Panc1 (cell line): Measurements from ENCODE around the gene DCTN2. TPM values are rescaled to one million over a fixed set of nuclear protein-coding genes. Genes with fewer than 3 reads are reported as not detected.

Experiments used
- ATAC-seq: fragments of 200-7000 bp; cut with Tn5 transposase; 2 replicates; pipeline ENCODE4 v1.9.1; 2020; ENCODE audit warnings: mild to moderate bottlenecking, moderate library complexity
- BruUV-seq: library from RNA; stranded (reverse); fragments of 400-500 nt; replicated peaks from 2 replicates; lab custom pipeline; 2021; lab: Mats Ljungman, UMichigan
- CTCF ChIA-PET: fragments of 300-600 bp; sonication (Branson Sonifier 250); formaldehyde crosslinking; loops from one replicate; lab custom pipeline; 2022; ENCODE audit warnings: antibody characterized with exemption; lab: Charles Lee
- POLR2A ChIA-PET: fragments of 300-600 bp; sonication (Branson Sonifier 250); formaldehyde crosslinking; loops from one replicate; lab custom pipeline; 2022; ENCODE audit warnings: antibody characterized with exemption; lab: Charles Lee
- DNase-seq: peaks from one replicate; pipeline ENCODE4 v3.0.0-alpha.2; 2010; ENCODE audit warnings: low read depth, low spot score
- H3K27ac ChIP-seq: 2 replicates; pipeline ENCODE4 v1.5.1; 2011; ENCODE audit warnings: mild to moderate bottlenecking, low read length, inconsistent platforms
- H3K27me3 ChIP-seq: fragments of 200-500 bp; sonication (Bioruptor generic); 2 replicates; pipeline ENCODE4 v1.6.0; 2014; ENCODE audit warnings: low read length, inconsistent platforms; ENCODE audit not compliant: control insufficient read depth, insufficient read depth
- H3K36me3 ChIP-seq: fragments of 200-500 bp; sonication (Bioruptor generic); 2 replicates; pipeline ENCODE4 v1.5.1; 2014; ENCODE audit warnings: inconsistent platforms, mild to moderate bottlenecking, low read length, moderate library complexity; ENCODE audit not compliant: control insufficient read depth, insufficient read depth
- H3K4me1 ChIP-seq: 2 replicates; pipeline ENCODE4 v1.5.1; 2011; ENCODE audit warnings: inconsistent platforms, mild to moderate bottlenecking, low read length, moderate library complexity; ENCODE audit not compliant: control insufficient read depth, insufficient read depth
- H3K4me3 ChIP-seq, 2 experiments: 2 replicates each; pipeline ENCODE4 v1.5.1; 2011 to 2012; ENCODE audit warnings: low read depth in 2 of 2, low read length in 2 of 2, mild to moderate bottlenecking in 2 of 2, inconsistent platforms in 1 of 2, moderate library complexity in 1 of 2
- H3K9me3 ChIP-seq: fragments of 200-500 bp; sonication (Bioruptor generic); 2 replicates; pipeline ENCODE4 v1.5.1; 2014; ENCODE audit warnings: low read depth, mild to moderate bottlenecking, inconsistent platforms, low read length, moderate library complexity; ENCODE audit not compliant: control insufficient read depth, insufficient read depth
- POLR2AphosphoS5 ChIP-seq: IDR thresholded peaks from 2 replicates; pipeline ENCODE4 v1.6.1; 2012; ENCODE audit warnings: mild to moderate bottlenecking, low read depth, low read length, moderate library complexity
- SIN3A ChIP-seq: IDR thresholded peaks from 2 replicates; pipeline ENCODE4 v1.6.1; 2012; ENCODE audit warnings: low read depth, mild to moderate bottlenecking, low read length, moderate library complexity, borderline replicate concordance; ENCODE audit not compliant: insufficient read depth
- TCF7L2 ChIP-seq: IDR thresholded peaks from 2 replicates; pipeline ENCODE4 v1.6.1; 2011; ENCODE audit warnings: mild to moderate bottlenecking, low read depth, low read length, inconsistent platforms
- in situ Hi-C: cut with HindIII; loops from 2 replicates; pipeline ENCODE4 v1.10.0; 2016; ENCODE audit warnings: low sequenced_read_pairs, low pct_unique_long_range_greater_than_20kb
- intact Hi-C: fragments of 100-400 bp; cut with micrococcal nuclease; formaldehyde crosslinking; loops from one replicate; pipeline ENCODE4 v1.10.0; 2022; ENCODE audit not compliant: unreplicated experiment
- total RNA-seq: library from RNA; stranded (reverse); gene quantifications from one replicate; pipeline ENCODE4 v1.2.1, GENCODE V29; 2021; ENCODE audit not compliant: unreplicated experiment
- TF ChIP-seq, protein P1 (sequence below): fragments of 450-650 bp; IDR thresholded peaks from 2 replicates; pipeline ENCODE4 v1.5.1; 2017; ENCODE audit warnings: mild to moderate bottlenecking
- TF ChIP-seq, protein P2 (sequence below), 2 experiments: IDR thresholded peaks; 2 replicates each; pipeline ENCODE4 v1.6.1; 2011 to 2012; ENCODE audit warnings: low read depth in 2 of 2, control low read depth in 1 of 2, low read length in 1 of 2, mild to moderate bottlenecking in 1 of 2, moderate library complexity in 1 of 2; ENCODE audit not compliant: insufficient read depth in 1 of 2

The DCTN2 gene
- total RNA-seq, 1 experiment from 2014 or later = 97.6 TPM

DNA sequence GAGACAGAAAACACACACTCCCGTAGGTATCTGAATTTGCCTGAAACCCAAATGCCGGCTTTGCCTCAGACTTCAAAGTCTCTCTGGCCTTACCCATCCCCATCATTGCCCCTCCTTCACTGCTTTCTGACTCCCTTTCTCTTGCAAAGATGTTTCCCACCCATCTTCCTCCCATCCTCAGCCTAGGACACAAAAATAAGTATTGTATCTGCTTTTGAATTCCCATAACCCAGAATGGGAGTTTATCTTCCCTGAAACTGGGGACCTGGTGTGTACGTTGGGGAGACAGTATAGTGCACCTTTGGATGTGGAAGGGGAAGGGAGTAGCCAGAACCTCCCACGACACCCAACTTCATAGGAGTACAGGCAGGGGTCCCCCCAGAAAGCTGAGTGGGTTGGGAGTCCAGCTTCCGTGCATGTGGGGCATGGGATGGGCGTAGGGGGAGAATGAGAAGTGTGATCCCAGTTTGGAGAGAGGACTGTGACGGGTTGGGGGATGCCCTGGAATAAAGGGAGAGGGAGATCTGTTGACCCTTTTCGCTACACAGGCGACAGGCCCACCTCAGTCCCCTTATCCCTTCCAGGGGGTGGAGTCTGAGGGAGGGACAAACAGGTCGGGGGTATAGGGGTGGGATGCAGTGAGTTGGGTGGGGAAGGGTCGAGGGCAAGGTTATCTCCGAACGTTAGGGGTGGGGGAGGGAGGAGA is 2.4 kb upstream of the DCTN2 start:
- no TSS peak for BruUV-seq
- TF ChIP-seq POLR2AphosphoS5 (no peak), SIN3A (no peak), TCF7L2 (no peak)
- TF ChIP-seq, protein P1, sequence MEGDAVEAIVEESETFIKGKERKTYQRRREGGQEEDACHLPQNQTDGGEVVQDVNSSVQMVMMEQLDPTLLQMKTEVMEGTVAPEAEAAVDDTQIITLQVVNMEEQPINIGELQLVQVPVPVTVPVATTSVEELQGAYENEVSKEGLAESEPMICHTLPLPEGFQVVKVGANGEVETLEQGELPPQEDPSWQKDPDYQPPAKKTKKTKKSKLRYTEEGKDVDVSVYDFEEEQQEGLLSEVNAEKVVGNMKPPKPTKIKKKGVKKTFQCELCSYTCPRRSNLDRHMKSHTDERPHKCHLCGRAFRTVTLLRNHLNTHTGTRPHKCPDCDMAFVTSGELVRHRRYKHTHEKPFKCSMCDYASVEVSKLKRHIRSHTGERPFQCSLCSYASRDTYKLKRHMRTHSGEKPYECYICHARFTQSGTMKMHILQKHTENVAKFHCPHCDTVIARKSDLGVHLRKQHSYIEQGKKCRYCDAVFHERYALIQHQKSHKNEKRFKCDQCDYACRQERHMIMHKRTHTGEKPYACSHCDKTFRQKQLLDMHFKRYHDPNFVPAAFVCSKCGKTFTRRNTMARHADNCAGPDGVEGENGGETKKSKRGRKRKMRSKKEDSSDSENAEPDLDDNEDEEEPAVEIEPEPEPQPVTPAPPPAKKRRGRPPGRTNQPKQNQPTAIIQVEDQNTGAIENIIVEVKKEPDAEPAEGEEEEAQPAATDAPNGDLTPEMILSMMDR = no peak
- TF ChIP-seq, protein P2, sequence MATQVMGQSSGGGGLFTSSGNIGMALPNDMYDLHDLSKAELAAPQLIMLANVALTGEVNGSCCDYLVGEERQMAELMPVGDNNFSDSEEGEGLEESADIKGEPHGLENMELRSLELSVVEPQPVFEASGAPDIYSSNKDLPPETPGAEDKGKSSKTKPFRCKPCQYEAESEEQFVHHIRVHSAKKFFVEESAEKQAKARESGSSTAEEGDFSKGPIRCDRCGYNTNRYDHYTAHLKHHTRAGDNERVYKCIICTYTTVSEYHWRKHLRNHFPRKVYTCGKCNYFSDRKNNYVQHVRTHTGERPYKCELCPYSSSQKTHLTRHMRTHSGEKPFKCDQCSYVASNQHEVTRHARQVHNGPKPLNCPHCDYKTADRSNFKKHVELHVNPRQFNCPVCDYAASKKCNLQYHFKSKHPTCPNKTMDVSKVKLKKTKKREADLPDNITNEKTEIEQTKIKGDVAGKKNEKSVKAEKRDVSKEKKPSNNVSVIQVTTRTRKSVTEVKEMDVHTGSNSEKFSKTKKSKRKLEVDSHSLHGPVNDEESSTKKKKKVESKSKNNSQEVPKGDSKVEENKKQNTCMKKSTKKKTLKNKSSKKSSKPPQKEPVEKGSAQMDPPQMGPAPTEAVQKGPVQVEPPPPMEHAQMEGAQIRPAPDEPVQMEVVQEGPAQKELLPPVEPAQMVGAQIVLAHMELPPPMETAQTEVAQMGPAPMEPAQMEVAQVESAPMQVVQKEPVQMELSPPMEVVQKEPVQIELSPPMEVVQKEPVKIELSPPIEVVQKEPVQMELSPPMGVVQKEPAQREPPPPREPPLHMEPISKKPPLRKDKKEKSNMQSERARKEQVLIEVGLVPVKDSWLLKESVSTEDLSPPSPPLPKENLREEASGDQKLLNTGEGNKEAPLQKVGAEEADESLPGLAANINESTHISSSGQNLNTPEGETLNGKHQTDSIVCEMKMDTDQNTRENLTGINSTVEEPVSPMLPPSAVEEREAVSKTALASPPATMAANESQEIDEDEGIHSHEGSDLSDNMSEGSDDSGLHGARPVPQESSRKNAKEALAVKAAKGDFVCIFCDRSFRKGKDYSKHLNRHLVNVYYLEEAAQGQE (IDR thresholded peaks at IDR 0.05; ENCODE audit: insufficient read depth in 1 of 2, low read depth in 2 of 2, low read length in 1 of 2) = no peak
- intact Hi-C loops = no loop called here
- Histone ChIP-seq H3K9me3 (no peaks in the 10 kb centered on the region), H3K4me3 (peak overlapping the region; percentile 58 to 59), H3K27ac (no peak overlapping the region), H3K27me3 (no peaks in the 10 kb centered on the region), H3K36me3 (peaks cover 4% of the 10 kb centered on the region; the same call in 1 of the 2 replicates), H3K4me1 (peaks cover 20% of the 10 kb centered on the region)
- ATAC-seq (peak; percentile 1; the same call in 1 of the 2 replicates), DNase-seq (no peak)
- ChIA-PET POLR2A (no interaction called here), CTCF (no interaction called here)
- in situ Hi-C loops = no loop called here

DNA sequence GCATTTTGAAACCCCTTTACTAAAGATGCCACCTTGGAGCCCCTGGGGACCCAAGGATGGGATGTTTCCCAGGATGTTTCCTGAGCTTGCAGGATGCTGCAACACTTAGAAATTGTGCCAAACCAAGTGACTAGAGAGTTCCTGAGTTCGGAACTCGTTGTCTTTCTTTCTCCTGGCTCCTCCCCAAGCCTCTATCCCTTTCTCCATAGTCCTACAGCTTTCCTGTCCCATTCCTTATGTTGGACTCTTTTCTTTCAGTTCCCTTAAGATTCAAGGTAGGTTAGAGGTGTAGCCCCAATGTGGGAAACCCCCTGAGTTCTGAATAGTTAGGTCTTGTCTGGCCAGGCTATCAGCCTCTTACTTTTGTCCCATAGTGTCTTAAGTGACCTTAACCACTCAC is 1.5 kb upstream of the DCTN2 start:
- no TSS peak for BruUV-seq
- in situ Hi-C loops (no loop called here), intact Hi-C loops (no loop called here)
- Histone ChIP-seq H3K27ac (0 out of 2 replicates have a peak overlapping the region, but pooled peaks have one; percentile 20), H3K36me3 (peaks cover 4% of the 10 kb centered on the region; the same call in 1 of the 2 replicates), H3K4me3 (no peak overlapping the region), H3K4me1 (peaks cover 20% of the 10 kb centered on the region), H3K9me3 (no peaks in the 10 kb centered on the region), H3K27me3 (no peaks in the 10 kb centered on the region)
- no peak for DNase-seq
- ChIA-PET POLR2A (no interaction called here), CTCF (no interaction called here)
- TF ChIP-seq, protein P1 = no peak
- TF ChIP-seq, protein P2 (IDR thresholded peaks at IDR 0.05; ENCODE audit: insufficient read depth in 1 of 2, low read depth in 2 of 2, low read length in 1 of 2) = no peak
- TF ChIP-seq TCF7L2 = no peak
- TF ChIP-seq POLR2AphosphoS5 = no peak
- TF ChIP-seq SIN3A = no peak
- ATAC-seq = no peak
